HS-5 (cell line): Measurements from ENCODE around the gene TPMT.
"Not testable (repeated sequence)": the region's sequence is repeated elsewhere in the genome, so short reads cannot be mapped to it uniquely, and the experiment has no call there.

ENCODE experiments used
- DNase-seq: peaks from one replicate; pipeline ENCODE4 v3.0.0-alpha.2; 2012; ENCODE audit warnings: low read depth

TPMT gene

DNA sequence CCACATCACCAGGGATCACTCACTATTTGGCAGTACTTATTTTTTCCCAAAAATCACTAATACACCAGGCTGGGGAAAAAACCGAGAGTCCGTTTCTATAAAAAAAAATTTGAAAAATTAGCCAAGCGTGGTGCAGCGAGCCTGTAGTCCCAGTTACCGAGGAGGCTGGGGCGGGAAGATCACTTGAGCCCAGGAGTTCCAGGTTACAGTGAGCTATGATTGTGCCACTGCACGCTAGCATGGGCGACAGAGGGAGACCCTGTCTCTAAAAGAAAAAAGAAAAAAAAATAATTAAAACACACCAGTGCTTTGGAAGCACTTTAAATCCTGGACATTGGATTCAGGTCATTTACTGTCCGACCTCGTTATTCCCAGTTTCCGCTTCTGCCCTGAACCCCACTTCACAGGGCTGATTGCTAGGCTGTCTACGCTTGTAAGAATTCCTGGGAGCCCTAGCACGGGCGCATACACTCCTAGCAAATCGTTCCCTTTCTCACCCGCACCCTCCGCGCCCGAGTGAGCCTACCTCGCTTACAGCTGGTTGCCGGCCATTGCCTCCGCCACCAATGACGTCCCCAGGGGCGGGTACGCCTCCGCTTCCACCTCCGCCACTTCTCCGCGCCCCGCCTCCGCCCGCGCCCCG lies at the start of gene TPMT:
Gene TPMT, minus strand, starts transcription at position 571 of the 643 bp plus-strand sequence. CDS start 5,950 bp downstream, outside the sequence.
- DNase-seq = no peak

- DNase-seq = no peak
Observed at GRCh38 chr6:18203786-18204185, 48.9 kb upstream of the TPMT start.

DNA sequence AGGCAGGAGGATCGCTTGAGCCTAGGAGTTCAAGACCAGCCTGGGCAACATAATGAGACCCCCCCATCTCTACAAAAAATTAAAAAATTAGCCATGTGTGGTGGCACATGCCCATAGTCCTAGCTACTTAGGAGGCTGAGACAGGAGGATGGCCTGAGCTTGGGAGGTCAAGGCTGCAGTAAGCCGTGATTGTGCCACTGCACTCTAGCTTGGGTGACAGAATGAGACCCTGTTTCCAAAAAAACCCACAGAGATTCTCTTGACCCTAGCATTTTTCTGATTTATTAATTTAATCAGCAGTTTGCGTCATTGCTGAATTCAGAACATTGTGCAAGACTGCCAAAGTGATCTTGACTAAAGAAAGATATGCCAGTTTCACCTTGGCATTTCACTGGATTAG lies 37.1 kb upstream of the TPMT start:
- DNase-seq = no peak

- no peak for DNase-seq
Observed at GRCh38 chr6:18189196-18189595, 34.3 kb upstream of the TPMT start.

DNA sequence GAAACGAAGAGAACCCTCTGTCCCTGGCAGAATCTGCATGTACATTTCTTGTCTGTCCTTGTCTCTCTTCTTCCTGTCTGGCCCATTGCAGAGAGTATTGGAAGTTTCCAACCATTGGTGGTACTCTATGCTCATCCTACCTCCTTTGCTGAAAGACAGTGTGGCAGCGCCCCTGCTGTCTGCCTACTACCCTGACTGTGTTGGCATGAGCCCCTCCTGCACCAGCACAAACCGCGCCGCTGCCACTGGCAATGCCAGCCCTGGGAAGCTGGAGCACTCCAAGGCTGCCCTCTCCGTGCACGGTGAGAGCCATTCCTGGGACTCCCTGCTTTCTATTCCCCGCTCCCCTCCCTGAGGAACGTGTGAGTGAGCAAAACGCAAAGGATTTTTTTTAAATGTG lies 32.8 kb upstream of the TPMT start:
- no peak for DNase-seq

DNA sequence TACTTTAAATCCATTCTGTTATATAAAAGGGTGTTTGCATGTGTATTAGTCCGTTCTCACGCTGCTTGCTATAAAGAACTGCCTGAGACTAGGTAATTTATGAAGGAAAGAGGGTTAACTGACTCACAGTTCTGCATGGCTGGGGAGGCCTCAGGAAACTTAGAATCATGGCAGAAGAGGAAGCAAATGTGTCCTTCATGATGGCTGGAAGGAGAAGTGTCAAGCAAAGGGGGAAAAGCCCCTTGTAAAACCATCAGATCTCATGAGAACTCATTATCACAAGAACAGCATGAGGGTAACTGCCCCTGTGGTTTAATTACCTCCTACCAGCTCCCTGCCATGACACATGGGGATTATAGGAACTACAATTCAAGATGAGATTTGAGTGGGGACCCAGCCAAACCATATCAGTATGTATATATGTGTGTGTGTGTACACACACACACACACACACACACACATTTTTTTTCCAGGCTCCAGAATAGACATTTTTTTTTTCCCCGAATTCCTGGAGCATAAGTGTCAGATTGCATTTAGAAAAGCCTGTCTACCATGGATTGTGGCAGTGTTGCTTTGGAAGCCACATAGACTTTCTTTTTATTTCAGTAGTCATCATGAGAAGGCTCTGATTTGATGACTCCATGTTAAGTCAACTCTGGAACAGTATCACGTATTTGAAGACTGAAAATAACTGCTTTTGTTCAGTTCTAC lies 31.8 kb upstream of the TPMT start:
- DNase-seq = no peak

- DNase-seq = no peak
Observed at GRCh38 chr6:18186033-18186432, 31.2 kb upstream of the TPMT start.

DNA sequence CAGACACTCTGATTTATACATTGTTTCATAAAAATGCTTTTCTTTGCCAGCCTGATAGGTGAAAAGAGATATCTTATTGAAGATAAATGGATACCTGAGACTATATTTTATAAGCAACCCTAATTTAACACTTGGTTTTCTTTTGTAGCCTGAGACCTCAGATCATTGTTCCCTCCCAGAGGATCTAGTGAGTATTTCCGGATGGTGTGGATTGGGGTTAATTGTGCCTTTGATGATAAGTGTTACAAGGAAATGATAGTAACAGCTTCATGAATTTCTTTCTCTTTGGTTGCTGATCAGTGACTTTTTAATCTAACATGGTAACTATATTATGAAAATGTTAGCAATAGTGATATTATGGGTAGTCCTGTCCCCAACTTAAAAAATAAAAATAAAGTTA lies 30.7 kb upstream of the TPMT start:
- DNase-seq = no peak

DNA sequence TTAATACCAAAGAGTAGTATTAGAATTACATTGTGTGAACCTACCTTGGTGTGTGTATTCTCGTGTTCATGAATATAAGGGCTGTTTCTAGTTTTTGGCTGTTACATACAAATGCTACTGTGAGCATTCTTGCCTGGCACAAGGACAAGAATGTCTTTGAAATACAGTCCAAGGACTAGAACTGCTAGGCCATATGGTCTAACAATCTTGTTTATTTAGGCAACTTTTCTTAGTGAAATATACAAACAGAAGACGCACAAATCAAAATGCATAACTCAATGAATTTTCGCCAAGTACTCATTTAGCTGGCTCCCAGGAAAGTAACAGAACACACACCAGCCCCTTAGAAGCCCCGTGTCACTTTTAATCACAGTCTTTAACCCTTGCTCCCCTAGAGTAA lies 28.9 kb upstream of the TPMT start:
- no peak for DNase-seq

DNA sequence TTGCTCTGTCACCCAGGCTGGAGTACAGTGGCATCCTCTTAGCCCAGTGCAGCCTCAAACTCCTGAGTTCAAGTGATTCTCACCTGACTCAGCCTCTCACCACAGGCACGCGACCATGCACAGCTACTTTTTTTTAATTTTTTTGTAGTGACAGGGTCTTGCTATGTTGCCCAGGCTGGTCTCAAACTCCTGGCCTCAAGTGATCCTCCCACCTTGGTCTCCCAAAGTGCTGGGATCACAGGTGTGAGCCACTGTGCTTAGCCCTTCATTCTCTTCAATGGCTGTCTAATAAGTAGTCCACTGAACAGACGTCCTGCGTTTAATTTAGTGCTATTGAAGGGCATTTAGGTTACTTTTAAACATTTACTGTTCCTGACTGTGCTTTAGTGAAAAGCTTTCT lies 27.7 kb upstream of the TPMT start:
- DNase-seq = no peak

DNA sequence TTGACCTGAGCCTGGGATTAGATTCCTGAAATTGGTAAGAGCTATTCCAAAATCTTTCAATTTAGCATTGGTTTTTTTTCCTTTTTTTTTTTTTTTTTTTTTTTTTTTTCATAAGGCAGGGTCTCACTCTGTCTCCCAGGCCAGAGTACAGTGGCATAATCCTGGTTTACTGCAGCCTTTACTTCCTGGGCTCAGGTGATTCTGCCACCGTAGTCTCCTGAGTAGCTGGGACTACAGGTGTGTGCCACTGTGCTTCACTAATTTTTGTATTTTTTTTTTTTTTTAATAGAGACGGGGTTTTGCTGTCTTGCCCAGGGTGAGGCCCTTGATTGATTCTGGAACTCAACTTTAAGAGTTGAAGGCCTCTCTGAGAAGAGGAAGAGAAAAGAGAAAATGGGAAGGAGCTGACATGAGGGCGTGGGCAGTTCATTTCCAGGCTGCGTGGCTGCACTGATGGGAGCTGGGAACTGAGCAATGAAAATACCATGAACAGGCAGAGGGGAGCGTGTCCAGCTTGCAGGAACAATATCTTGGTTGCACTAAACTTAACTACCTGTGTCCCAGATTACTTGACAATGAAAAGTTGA lies 25.0 kb upstream of the TPMT start:
- DNase-seq = no peak

DNA sequence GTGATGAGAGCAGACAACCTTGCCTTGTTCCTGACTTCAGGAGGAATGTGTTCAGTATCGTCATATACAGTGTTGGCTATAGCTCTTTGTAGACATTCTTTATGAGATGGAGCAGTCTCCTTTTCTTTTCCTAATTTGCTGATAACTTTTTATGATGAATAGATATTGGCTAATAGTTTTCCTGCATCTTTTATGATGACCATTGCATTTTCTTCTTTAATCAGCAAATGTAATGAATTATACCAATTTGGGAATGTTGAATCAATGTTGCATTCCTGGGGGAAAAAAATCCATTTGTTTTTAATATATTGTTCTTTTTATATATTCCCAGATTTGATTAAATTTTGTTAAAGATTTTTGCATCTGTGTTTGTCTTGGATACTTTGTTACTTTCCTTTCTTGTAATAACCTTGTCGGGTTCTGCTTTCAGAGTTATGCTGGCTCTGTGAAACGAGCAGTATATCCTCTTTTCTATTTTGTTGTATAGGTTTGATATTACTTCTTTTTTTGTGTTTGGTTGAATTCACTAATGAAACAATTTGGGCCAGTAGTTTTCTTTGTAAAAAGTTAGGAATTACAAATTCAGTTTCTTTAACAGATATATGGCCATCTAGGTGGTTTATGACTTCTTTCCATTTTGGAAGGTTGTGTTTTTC lies 24.2 kb upstream of the TPMT start:
- no peak for DNase-seq

DNA sequence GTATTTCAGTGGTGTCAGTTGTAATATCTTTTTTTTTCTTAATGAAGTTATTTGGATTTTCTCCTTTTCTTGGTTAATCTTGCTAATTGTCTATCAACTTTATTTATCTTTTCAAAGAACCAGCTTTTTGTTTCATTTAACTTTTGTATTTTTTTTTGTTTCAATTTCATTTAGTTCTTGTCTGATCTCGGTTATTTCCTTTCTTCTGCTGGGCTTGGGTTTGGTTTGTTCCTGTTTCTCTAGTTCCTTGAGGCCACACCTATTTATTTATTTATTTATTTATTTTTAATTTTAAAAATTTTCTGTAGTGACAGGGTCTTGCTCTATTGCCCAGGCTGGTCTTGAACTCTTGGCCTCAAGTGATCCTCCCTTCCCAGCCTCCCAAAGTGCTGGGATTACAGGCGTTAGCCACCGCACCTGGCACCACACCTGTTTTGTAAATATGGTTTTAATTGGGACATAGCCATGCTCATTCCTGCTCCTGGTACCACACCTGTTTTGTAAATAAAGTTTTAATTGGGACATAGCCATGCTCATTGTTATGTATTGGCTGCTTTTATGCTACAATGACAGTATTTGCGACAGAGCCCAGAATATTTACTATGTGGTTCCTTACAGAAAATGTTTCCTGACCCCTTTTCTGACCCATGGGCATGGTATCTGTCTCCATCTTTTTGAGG lies 22.5 kb upstream of the TPMT start:
- DNase-seq = no peak

DNA sequence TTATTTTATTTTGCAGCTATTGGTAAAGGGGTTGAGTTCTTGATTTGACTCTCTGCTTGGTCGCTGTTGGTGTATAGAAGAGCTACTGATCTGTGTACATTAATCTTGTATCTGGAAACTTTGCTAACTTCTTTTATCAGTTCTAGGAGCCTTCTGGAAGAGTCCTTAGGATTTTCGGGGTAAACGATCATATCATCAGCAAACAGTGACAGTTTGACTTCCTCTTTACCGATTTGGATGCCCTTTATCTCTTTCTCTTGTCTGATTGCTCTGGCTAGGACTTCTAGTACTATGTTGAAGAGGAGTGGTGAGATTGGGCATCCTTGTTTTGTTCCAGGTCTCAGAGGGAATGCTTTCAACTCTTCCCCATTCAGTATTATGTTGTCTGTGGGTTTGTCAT lies 21.3 kb upstream of the TPMT start:
- not testable (repeated sequence) for DNase-seq

- DNase-seq = no peak
Observed at GRCh38 chr6:18171871-18172270, 17.0 kb upstream of the TPMT start.

GRCh38 chr6:18168264-18168663 lies 13.4 kb upstream of the TPMT start:
- no peak for DNase-seq

- DNase-seq = no peak
Observed at GRCh38 chr6:18166312-18167036, 11.6 kb upstream of the TPMT start.

DNA sequence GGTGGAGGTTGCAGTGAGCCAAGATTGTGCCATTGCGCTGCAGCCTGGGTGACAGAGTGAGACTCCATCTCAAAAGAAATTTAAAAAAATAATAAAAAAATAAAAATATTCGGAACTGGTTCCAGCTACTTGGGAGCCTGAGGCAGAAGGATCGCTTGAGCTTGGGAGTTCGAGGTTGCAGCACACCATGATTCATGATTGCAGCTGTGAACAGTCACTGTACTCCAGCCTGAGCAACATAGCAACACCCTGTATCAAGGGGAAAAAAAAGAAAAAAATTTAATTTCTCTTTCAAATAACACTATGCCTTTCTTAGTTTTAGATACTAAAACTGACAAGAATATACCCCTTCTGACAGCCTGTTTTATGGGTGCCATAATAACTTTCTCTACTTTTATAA lies 10.9 kb upstream of the TPMT start:
- DNase-seq = no peak

GRCh38 chr6:18162401-18162800 lies 7.5 kb upstream of the TPMT start:
- no peak for DNase-seq

GRCh38 chr6:18161431-18161830 lies 6.6 kb upstream of the TPMT start:
- DNase-seq = no peak

DNA sequence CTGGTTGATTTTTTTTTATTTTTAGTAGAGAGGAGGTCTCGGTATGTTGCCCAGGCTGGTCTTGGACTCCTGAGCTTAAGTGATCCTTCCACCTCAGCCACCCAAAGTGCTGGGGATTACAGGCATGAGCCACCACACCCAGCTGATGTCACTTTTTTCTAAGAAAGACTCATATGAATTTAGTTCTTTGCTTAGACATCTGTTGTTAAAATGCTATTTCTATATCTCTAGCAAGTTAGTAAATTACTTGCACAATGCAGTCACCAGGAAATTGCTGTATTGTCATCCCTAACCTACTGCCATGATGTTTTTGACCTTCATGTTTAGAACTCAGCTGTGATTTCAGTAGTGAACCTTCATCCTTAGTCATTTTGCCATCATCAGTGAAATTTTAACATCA lies 6.0 kb upstream of the TPMT start:
- no peak for DNase-seq
